ENCODE data around the gene TMEM63C.

Gene TMEM63C

GRCh38 chr14:77144412-77145115 is 37.0 kb upstream of the TMEM63C start:
- H3K9me3 ChIP-seq (ENCODE audit: severe bottlenecking), result no peaks in the 10 kb centered on the region
- H3K4me3 ChIP-seq (ENCODE audit: low read depth, low read length), result no peak overlapping the region
- TF ChIP-seq, protein P1, sequence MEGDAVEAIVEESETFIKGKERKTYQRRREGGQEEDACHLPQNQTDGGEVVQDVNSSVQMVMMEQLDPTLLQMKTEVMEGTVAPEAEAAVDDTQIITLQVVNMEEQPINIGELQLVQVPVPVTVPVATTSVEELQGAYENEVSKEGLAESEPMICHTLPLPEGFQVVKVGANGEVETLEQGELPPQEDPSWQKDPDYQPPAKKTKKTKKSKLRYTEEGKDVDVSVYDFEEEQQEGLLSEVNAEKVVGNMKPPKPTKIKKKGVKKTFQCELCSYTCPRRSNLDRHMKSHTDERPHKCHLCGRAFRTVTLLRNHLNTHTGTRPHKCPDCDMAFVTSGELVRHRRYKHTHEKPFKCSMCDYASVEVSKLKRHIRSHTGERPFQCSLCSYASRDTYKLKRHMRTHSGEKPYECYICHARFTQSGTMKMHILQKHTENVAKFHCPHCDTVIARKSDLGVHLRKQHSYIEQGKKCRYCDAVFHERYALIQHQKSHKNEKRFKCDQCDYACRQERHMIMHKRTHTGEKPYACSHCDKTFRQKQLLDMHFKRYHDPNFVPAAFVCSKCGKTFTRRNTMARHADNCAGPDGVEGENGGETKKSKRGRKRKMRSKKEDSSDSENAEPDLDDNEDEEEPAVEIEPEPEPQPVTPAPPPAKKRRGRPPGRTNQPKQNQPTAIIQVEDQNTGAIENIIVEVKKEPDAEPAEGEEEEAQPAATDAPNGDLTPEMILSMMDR (IDR thresholded peaks at IDR 0.05; ENCODE audit: low read depth, low read length), result no peak
- no peaks in the 10 kb centered on the region for H3K36me3 ChIP-seq
- no peaks in the 10 kb centered on the region for H3K27me3 ChIP-seq (ENCODE audit: insufficient read depth, low read depth, severe bottlenecking)
- H3K27ac ChIP-seq, result no peak overlapping the region
- no peak for DNase-seq

GRCh38 chr14:77145975-77146740 is 35.4 kb upstream of the TMEM63C start:
- H3K9me3 ChIP-seq (ENCODE audit: severe bottlenecking), result no peaks in the 10 kb centered on the region
- no peak for DNase-seq
- H3K36me3 ChIP-seq, result no peaks in the 10 kb centered on the region
- TF ChIP-seq, protein P1 (IDR thresholded peaks at IDR 0.05; ENCODE audit: low read depth, low read length), result no peak
- no peaks in the 10 kb centered on the region for H3K27me3 ChIP-seq (ENCODE audit: insufficient read depth, low read depth, severe bottlenecking)
- H3K27ac ChIP-seq, result no peak overlapping the region
- H3K4me3 ChIP-seq (ENCODE audit: low read depth, low read length), result no peak overlapping the region

GRCh38 chr14:77148510-77149231 is 32.9 kb upstream of the TMEM63C start:
- TF ChIP-seq, protein P1 (IDR thresholded peaks at IDR 0.05; ENCODE audit: low read depth, low read length), result no peak
- DNase-seq, result no peak
- Histone ChIP-seq H3K9me3 (ENCODE audit: severe bottlenecking) (no peaks in the 10 kb centered on the region), H3K36me3 (no peaks in the 10 kb centered on the region), H3K27ac (no peak overlapping the region), H3K27me3 (ENCODE audit: insufficient read depth, low read depth, severe bottlenecking) (no peaks in the 10 kb centered on the region), H3K4me3 (ENCODE audit: low read depth, low read length) (no peak overlapping the region)

- Histone ChIP-seq H3K27ac (no peak overlapping the region), H3K9me3 (ENCODE audit: severe bottlenecking) (no peaks in the 10 kb centered on the region), H3K4me3 (ENCODE audit: low read depth, low read length) (no peak overlapping the region), H3K27me3 (ENCODE audit: insufficient read depth, low read depth, severe bottlenecking) (no peaks in the 10 kb centered on the region), H3K36me3 (no peaks in the 10 kb centered on the region)
- TF ChIP-seq, protein P1 (IDR thresholded peaks at IDR 0.05; ENCODE audit: low read depth, low read length), result peak; percentile 78
- peak; percentile 53 for DNase-seq
These were observed 30.4 kb upstream of the TMEM63C start for GRCh38 chr14:77151245-77151644.

DNA sequence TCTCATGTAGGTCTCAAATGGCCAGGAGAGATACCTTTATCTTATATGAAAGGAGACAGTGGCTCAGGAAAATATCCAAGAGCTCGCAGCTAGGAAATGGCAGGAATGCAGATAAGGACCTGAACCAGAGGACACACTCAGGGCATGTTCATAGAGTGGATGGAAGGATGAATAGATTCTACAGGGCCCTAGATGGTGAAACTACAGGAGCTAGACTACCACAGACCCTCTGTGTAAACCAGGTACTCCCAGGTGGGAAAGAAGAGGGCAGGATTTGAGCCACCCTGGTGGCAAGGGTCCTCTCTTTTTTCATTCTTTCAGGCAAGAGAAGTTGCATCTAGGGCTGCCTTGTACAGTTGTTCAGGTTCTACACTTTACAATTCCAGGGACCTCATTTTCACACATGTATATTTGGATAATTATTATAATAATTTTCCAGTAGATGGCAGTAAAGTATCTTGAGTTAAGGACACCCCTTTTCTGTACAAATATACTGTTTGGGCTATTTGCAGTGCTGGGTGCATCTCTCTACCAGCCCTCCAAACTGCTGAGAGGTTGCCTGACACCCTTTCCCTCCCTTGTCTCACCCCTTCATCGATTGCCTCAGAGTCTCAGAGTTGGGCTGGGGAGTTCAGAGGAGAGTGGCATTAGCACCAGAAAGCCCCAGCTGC is 29.5 kb upstream of the TMEM63C start:
- DNase-seq, result no peak
- Histone ChIP-seq H3K9me3 (ENCODE audit: severe bottlenecking) (no peaks in the 10 kb centered on the region), H3K36me3 (no peaks in the 10 kb centered on the region), H3K27me3 (ENCODE audit: insufficient read depth, low read depth, severe bottlenecking) (no peaks in the 10 kb centered on the region), H3K4me3 (ENCODE audit: low read depth, low read length) (no peak overlapping the region), H3K27ac (no peak overlapping the region)
- TF ChIP-seq, protein P1 (IDR thresholded peaks at IDR 0.05; ENCODE audit: low read depth, low read length), result no peak
